ENCODE measurements around the gene HSD3B1.
"Not testable (repeated sequence)": the region's sequence is repeated elsewhere in the genome, so short reads cannot be mapped to it uniquely, and the experiment has no call there.

The HSD3B1 gene

DNA sequence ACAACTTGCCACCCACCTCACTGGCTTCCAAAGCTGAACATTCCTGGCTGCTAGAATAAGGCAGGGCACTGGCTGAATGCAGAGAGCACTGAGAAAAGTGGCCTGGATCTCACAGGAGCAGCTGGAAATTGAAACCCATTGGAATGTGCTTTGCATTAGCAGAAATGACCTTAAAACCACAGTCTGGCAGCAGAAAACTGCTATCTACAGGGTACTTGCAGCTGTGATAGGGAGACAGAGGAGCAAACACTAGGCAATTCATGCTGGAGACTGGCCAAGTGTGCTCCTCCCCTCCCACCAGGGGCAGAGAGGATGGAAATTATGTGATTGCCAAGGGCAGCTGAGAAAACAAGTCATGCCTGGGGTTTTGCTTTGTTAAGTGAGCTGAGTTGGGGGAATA, 47.2 kb downstream of the HSD3B1 start:
- DNase-seq (ENCODE audit: low read depth) = peak; percentile 81

DNA sequence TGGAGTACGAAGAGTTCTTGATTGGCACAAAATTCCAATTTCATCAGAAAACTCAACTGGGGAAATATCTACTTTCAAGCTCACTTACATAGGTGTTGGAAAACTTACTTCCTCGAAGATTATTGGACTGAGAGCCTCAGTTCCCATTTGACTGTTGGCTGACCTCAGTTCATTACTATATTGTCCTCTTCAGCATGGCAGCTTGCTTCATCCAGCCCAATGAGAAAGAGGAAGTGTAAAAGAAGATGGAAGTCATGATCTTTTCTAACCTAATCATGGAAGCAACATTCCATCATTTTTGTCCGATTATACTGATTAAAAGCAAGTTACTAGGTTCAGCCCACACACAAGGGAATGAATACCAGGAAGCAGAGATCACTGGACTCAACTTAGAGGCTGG, 49.4 kb downstream of the HSD3B1 start:
- no peak for DNase-seq (ENCODE audit: low read depth)

DNA sequence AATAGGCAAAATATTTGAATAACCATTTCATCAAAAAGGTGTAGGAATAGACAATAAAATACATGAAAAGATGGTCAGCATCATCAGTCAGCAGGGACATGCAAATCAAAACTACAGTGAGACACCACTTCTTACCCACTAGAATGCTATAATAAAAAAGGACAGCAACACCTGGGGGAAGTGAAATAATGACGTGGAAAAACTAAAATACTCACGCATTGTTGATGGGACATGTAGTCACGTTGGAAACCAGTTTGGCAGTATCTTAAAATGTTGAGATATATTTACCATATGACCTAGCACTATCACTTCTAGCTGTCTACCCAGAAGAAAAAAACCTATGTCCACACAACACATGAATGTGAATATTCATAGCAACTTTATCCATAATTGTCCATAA, 53.4 kb downstream of the HSD3B1 start:
- not testable (repeated sequence) for DNase-seq (ENCODE audit: low read depth)

DNA sequence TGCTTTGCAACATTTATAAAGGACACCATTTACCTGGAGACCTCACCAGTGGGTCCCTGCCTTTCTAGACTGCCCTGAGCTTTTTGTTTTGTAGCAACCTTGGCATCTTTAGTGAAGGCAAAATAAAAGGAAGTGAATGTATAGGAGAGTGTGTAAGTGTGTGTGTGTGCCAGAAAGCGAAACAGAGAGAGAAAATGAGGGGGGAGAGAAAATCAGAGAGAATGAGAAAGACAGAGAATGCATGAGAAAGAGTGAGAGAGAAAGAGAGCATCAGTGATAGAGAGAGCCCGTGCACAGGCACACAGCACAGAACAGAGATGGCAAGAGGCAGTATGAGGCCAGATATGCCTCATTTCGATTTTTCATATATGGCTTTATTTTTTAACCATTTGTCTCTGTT, 57.5 kb downstream of the HSD3B1 start:
- DNase-seq (ENCODE audit: low read depth) = no peak
